Omental fat pad (tissue), 4 donors: ENCODE results near the gene MED29. TPM values are rescaled to one million over a fixed set of nuclear protein-coding genes. Genes with fewer than 3 reads are reported as not detected.

Experiments
- ATAC-seq: fragments of 150-250 bp; one replicate; pipeline ENCODE4 v1.9.1; 2016; ENCODE audit warnings: mild to moderate bottlenecking, moderate library complexity; ENCODE audit not compliant: low FRiP score
- DNase-seq: peaks from one replicate; pipeline ENCODE4 v3.0.0-alpha.2; 2019; ENCODE audit warnings: low spot score
- CTCF ChIP-seq, 3 donors: fragments of 450-650 bp; IDR thresholded peaks; one replicate each; pipeline ENCODE4 v1.5.1; 2016 to 2017; ENCODE audit warnings: antibody characterized with exemption in 3 of 3, mild to moderate bottlenecking in 3 of 3, moderate library complexity in 2 of 3
- total RNA-seq, 4 donors: library from RNA; depleted of rRNA; stranded (reverse); fragments of >200 nt; gene quantifications; one replicate each; pipeline ENCODE4 v1.1.0, GENCODE V29; 2016

MED29 gene
- total RNA-seq, 4 donors from 2014 or later, result 24.5 to 41.3 (median 32.5) TPM

- DNase-seq, result no peak
- no peak for TF ChIP-seq CTCF (IDR thresholded peaks at IDR 0.05)
These were observed 30.6 kb upstream of the MED29 start for GRCh38 chr19:39360599-39360998.

GRCh38 chr19:39362682-39363657 lies 28.2 kb upstream of the MED29 start:
- DNase-seq (no peak), ATAC-seq (peak; percentile 82)
- TF ChIP-seq CTCF (IDR thresholded peaks at IDR 0.05), result no peak

More at GRCh38 chr19:39360599-39360998, 30.6 kb upstream of the MED29 start:
- ATAC-seq, result no peak

GRCh38 chr19:39363901-39364457 lies 27.2 kb upstream of the MED29 start:
- ATAC-seq, result peak; percentile 2
- no peak for TF ChIP-seq CTCF (IDR thresholded peaks at IDR 0.05)
- no peak for DNase-seq

GRCh38 chr19:39365531-39365930 lies 25.6 kb upstream of the MED29 start:
- no peak for TF ChIP-seq CTCF (IDR thresholded peaks at IDR 0.05)
- ATAC-seq, result no peak
- no peak for DNase-seq

- no peak for TF ChIP-seq CTCF (IDR thresholded peaks at IDR 0.05)
- no peak for DNase-seq
- ATAC-seq, result no peak
These were observed 22.0 kb upstream of the MED29 start for GRCh38 chr19:39369200-39369599.

- no peak for TF ChIP-seq CTCF (IDR thresholded peaks at IDR 0.05)
- ATAC-seq (no peak), DNase-seq (no peak)
These were observed 20.4 kb upstream of the MED29 start for GRCh38 chr19:39370735-39371134.
